Adrenal gland (tissue), 5 donors: Measurements from ENCODE around the gene BTNL3.

Source experiments
- POLR2A ChIP-seq, 2 donors: fragments of 450-650 bp; IDR thresholded peaks; one replicate each; pipeline ENCODE4 v1.6.1; 2017; ENCODE audit warnings: antibody characterized with exemption in 2 of 2, mild to moderate bottlenecking in 2 of 2, moderate library complexity in 1 of 2
- TF ChIP-seq, protein P1 (sequence below), 6 experiments: fragments of 450-650 bp in 4 of 6; fragments of 200-600 bp in 2 of 6; sonication (generic) in 1 of 6; IDR thresholded peaks; 1 replicate in 5 of 6; 2 replicates in 1 of 6; pipeline versions ENCODE4 v1.5.1 to v1.8.0; 2016 to 2021; ENCODE audit warnings: antibody characterized with exemption in 6 of 6, mild to moderate bottlenecking in 2 of 6, moderate library complexity in 1 of 6
- donor health status: DM: no; HTN: no; CAD: no.

DNA sequence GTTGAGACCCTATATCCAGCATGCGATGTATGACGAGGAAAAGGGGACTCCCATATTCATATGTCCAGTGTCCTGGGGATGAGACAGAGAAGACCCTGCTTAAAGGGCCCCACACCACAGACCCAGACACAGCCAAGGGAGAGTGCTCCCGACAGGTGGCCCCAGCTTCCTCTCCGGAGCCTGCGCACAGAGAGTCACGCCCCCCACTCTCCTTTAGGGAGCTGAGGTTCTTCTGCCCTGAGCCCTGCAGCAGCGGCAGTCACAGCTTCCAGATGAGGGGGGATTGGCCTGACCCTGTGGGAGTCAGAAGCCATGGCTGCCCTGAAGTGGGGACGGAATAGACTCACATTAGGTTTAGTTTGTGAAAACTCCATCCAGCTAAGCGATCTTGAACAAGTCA, 17.1 kb downstream of the BTNL3 start:
- no peak for TF ChIP-seq POLR2A (IDR thresholded peaks at IDR 0.05)
- TF ChIP-seq, protein P1, sequence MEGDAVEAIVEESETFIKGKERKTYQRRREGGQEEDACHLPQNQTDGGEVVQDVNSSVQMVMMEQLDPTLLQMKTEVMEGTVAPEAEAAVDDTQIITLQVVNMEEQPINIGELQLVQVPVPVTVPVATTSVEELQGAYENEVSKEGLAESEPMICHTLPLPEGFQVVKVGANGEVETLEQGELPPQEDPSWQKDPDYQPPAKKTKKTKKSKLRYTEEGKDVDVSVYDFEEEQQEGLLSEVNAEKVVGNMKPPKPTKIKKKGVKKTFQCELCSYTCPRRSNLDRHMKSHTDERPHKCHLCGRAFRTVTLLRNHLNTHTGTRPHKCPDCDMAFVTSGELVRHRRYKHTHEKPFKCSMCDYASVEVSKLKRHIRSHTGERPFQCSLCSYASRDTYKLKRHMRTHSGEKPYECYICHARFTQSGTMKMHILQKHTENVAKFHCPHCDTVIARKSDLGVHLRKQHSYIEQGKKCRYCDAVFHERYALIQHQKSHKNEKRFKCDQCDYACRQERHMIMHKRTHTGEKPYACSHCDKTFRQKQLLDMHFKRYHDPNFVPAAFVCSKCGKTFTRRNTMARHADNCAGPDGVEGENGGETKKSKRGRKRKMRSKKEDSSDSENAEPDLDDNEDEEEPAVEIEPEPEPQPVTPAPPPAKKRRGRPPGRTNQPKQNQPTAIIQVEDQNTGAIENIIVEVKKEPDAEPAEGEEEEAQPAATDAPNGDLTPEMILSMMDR (IDR thresholded peaks at IDR 0.05), result no peak
